ENCODE results near the gene CHD2.
"Not testable (repeated sequence)": the region's sequence is repeated elsewhere in the genome, so short reads cannot be mapped to it uniquely, and the experiment has no call there.

The CHD2 gene

DNA sequence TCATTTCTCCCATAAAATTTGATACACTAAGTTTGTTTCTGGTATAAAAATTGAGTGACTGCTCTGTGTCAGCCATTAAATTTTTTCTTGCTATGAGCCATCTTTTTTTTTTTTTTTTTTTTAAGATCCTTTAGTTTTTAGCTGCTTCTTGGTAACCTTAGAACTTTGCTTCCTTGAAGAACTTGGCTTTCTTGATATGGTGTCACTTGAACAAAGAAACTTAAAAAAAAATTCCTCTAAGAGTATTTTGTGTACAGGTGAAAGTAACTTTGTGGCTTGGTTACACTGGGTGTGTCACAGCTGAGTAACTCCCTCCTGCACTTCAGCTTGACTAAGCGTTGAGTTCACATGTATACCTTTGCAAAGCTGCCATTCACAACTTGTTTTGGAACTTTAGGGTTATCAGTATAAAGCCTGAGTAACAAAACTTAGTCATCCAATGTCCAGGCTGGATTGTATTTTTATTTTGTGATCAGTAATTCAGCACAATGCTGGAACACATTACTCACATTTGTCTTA is 6.5 kb downstream of the CHD2 start:
- Mint-ChIP-seq H3K27me3 (no peaks in the 10 kb centered on the region), H3K4me1 (peaks cover 78% of the 10 kb centered on the region), H3K36me3 (ENCODE audit: low read depth) (peaks cover 62% of the 10 kb centered on the region), H3K27ac (peak overlapping the region; percentile 99), H3K9me3 (no peaks in the 10 kb centered on the region), H3K4me3 (peak overlapping the region; percentile 90)
- DNase-seq (no peak), ATAC-seq (peak; percentile 76)

DNA sequence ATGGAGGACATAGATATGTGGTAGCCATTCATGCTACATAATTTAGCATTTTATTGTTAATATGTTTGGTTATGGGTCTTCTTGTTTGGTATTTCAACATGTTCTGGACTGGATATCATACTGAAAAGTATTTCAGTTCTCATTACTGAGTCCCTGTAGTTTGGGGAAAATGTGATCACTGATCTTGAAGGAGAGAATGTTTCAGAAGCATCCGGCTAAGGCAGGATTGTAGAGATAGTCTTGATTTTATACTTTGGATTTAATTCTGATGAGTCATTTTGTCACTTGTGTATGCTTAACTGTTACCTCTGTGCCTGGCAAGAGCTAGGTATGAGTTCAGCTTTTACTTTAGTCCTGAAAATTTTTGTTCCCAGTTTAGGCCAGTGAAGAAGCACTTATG is 7.1 kb downstream of the CHD2 start:
- H3K4me3 Mint-ChIP-seq, result peak overlapping the region; percentile 90
- peak overlapping the region; percentile 99 for H3K27ac Mint-ChIP-seq
- H3K27me3 Mint-ChIP-seq, result no peaks in the 10 kb centered on the region
- DNase-seq, result no peak
- no peak for ATAC-seq
- peaks cover 84% of the 10 kb centered on the region for H3K4me1 Mint-ChIP-seq
- no peaks in the 10 kb centered on the region for H3K9me3 Mint-ChIP-seq
- H3K36me3 Mint-ChIP-seq (ENCODE audit: low read depth), result peaks cover 63% of the 10 kb centered on the region

DNA sequence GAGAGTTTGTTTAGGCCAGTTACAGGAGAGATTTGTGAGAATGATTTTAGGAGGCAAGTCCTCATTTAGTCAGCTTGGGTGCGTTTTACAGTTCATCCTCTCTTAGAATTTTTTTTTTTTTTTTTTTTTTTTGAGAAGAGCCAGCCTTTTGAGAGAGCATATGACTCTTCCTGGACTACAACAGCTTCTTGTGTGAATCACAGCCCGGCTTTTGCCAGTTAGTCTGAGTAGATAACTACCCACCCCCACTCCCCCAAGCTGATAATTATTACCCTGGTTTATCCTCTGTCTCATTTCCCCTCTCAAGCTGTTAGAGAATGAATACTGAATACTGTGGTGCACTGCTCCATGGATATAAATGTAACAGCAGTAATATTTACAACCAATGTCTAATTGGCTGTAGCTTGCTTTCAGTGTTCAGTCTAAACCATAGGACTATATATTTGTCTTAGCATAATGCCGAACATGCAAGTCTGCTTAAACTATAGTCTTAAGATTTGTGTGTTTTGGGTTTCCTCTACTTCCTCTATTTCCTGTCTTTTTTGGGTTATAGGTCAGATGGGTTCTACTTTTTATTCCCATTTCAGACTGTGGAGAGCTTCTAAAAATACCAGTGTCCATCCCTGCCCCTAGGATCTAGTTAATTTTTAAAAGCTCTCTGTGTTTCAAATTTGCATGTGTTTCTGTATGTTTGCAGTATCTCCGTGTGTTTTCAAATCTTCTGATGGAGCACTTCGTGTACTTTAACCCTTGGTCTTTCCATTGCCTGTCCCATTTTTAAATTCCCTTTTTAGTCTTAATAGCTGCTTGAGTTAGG is 8.0 kb downstream of the CHD2 start:
- peak overlapping the region; percentile 99 for H3K27ac Mint-ChIP-seq
- peaks cover 61% of the 10 kb centered on the region for H3K36me3 Mint-ChIP-seq (ENCODE audit: low read depth)
- H3K4me3 Mint-ChIP-seq, result peak overlapping the region; percentile 90
- DNase-seq (no peak), ATAC-seq (no peak)
- H3K4me1 Mint-ChIP-seq, result peaks cover 85% of the 10 kb centered on the region
- no peaks in the 10 kb centered on the region for H3K27me3 Mint-ChIP-seq
- no peaks in the 10 kb centered on the region for H3K9me3 Mint-ChIP-seq

DNA sequence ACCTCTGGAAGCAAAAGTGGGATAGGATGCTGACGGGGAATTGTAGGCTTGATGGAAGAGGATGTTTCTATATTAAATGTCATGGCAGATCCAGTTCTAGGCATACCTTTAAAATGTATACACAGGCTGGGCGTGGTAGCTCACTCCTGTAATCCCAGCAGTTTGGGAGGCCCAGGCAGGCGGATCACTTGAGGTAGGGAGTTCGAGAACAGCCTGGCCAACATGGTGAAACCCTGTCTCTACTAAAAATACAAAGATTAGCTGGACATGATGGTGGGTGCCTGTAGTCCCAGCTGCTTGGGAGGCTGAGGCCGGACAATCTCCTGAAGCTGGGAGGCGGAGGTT is 8.6 kb downstream of the CHD2 start:
- ATAC-seq (no peak), DNase-seq (no peak)
- Mint-ChIP-seq H3K27me3 (no peaks in the 10 kb centered on the region), H3K4me3 (peak overlapping the region; percentile 90), H3K27ac (peak overlapping the region; percentile 99), H3K36me3 (ENCODE audit: low read depth) (peaks cover 59% of the 10 kb centered on the region), H3K9me3 (no peaks in the 10 kb centered on the region), H3K4me1 (peaks cover 89% of the 10 kb centered on the region)

- no peak for ATAC-seq
- Mint-ChIP-seq H3K36me3 (ENCODE audit: low read depth) (peaks cover 56% of the 10 kb centered on the region), H3K4me1 (peaks cover 93% of the 10 kb centered on the region), H3K9me3 (no peaks in the 10 kb centered on the region), H3K4me3 (peak overlapping the region; percentile 28), H3K27ac (peak overlapping the region; percentile 80), H3K27me3 (no peaks in the 10 kb centered on the region)
- DNase-seq, result no peak
Observed at GRCh38 chr15:92909136-92909781, 9.1 kb downstream of the CHD2 start.

GRCh38 chr15:92910451-92910850 is 10.3 kb downstream of the CHD2 start:
- Mint-ChIP-seq H3K27ac (peak overlapping the region; percentile 80), H3K27me3 (no peaks in the 10 kb centered on the region), H3K4me1 (peaks cover 96% of the 10 kb centered on the region), H3K36me3 (ENCODE audit: low read depth) (peaks cover 52% of the 10 kb centered on the region), H3K4me3 (peak overlapping the region; percentile 25), H3K9me3 (no peaks in the 10 kb centered on the region)
- ATAC-seq, result no peak
- no peak for DNase-seq

DNA sequence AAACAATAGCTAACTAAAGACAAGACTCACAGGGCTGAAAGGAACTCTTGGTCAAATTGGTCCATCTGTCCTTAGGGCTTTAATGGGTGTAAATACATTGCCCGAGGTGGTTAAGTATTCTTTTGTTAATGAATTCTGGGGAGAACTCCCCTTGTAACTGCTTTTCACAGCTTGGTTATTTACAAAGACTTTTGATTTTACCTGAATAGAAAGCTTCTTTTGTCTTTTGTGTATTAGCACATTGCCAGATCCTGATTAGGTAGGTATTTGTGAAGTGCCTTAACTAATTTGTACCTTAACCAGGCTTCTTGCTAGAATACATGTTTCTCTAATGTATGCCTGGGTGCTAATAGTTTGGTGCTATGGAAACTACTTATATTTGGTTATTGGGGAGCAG is 14.0 kb downstream of the CHD2 start:
- no peak for ATAC-seq
- Mint-ChIP-seq H3K27me3 (no peaks in the 10 kb centered on the region), H3K9me3 (no peaks in the 10 kb centered on the region), H3K36me3 (ENCODE audit: low read depth) (peaks cover 54% of the 10 kb centered on the region), H3K4me1 (peaks cover 87% of the 10 kb centered on the region), H3K4me3 (peak overlapping the region; percentile 85), H3K27ac (peak overlapping the region; percentile 99)
- no peak for DNase-seq

GRCh38 chr15:92914768-92915221 is 14.7 kb downstream of the CHD2 start:
- Mint-ChIP-seq H3K9me3 (no peaks in the 10 kb centered on the region), H3K27ac (peak overlapping the region; percentile 99), H3K4me3 (peak overlapping the region; percentile 85), H3K4me1 (peaks cover 87% of the 10 kb centered on the region), H3K36me3 (ENCODE audit: low read depth) (peaks cover 51% of the 10 kb centered on the region), H3K27me3 (no peaks in the 10 kb centered on the region)
- DNase-seq, result no peak
- peak; percentile 71 for ATAC-seq

GRCh38 chr15:92915766-92916435 is 15.8 kb downstream of the CHD2 start:
- no peaks in the 10 kb centered on the region for H3K9me3 Mint-ChIP-seq
- DNase-seq, result no peak
- peak overlapping the region; percentile 99 for H3K27ac Mint-ChIP-seq
- H3K36me3 Mint-ChIP-seq (ENCODE audit: low read depth), result peaks cover 44% of the 10 kb centered on the region
- H3K4me1 Mint-ChIP-seq, result peaks cover 88% of the 10 kb centered on the region
- no peaks in the 10 kb centered on the region for H3K27me3 Mint-ChIP-seq
- ATAC-seq, result no peak
- peak overlapping the region; percentile 73 for H3K4me3 Mint-ChIP-seq

DNA sequence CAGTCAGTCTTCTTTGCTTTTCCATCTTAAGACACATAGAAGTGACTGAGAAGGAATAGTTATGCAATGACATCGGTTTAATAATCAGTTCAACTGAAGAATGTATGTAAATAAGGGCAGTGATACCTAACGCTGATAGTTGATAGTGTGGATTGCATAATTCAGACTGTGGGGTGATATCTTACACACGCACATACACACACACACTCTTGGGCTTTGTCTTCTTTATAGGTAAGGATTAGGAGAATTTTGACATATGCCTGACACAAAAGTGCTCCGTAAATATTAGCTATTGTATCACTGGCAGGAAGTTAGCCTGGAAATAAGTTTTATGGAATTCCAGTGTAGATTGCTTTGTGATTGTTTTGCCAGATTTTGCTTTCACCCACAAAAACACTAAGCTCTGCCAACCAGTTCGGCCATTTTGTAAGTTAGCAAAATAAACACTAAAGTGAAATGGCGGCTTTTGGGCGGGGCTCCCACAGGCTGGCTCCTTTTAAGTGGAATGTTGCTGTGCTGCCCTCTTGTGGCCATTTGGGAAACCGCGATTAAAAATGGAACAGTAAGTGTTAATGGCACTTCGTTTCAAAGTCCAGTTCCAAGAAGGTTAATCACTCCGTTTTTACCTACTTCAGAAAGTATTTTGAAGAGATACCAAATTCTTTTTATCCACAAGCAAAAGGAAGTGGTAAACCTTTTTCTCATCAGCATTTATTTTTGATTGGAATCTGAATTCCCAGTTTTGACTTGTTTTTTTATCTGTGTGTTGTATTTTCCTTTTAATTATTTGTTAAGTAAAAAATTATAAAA is 17.7 kb downstream of the CHD2 start:
- DNase-seq (peak; percentile 94), ATAC-seq (no peak)
- peaks cover 90% of the 10 kb centered on the region for H3K4me1 Mint-ChIP-seq
- peaks cover 37% of the 10 kb centered on the region for H3K36me3 Mint-ChIP-seq (ENCODE audit: low read depth)
- peak overlapping the region; percentile 99 for H3K27ac Mint-ChIP-seq
- no peaks in the 10 kb centered on the region for H3K9me3 Mint-ChIP-seq
- H3K4me3 Mint-ChIP-seq, result peak overlapping the region; percentile 13
- no peaks in the 10 kb centered on the region for H3K27me3 Mint-ChIP-seq

DNA sequence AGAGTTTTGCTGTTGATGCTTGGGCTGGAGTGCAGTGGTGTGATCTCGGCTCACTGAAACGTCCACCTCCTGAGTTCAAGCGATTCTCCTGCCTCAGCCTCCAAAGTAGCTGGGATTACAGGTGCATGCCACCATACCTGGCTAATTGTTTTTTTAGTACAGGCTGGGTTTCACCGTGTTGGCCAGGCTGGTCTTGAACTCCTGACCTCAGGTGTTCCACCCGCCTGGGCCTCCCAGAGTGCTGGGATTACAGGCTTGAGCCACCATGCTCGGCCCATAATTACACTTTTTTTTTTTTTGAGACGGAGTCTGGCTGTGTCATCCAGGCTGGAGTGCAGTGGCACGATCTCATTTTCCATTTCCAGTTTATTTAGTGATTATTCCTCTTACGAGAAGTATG is 18.8 kb downstream of the CHD2 start:
- not testable (repeated sequence) for H3K27ac Mint-ChIP-seq, DNase-seq, H3K9me3 Mint-ChIP-seq, H3K27me3 Mint-ChIP-seq, H3K4me3 Mint-ChIP-seq, ATAC-seq
- Mint-ChIP-seq H3K4me1 (peaks cover 88% of the 10 kb centered on the region), H3K36me3 (ENCODE audit: low read depth) (peaks cover 42% of the 10 kb centered on the region)

DNA sequence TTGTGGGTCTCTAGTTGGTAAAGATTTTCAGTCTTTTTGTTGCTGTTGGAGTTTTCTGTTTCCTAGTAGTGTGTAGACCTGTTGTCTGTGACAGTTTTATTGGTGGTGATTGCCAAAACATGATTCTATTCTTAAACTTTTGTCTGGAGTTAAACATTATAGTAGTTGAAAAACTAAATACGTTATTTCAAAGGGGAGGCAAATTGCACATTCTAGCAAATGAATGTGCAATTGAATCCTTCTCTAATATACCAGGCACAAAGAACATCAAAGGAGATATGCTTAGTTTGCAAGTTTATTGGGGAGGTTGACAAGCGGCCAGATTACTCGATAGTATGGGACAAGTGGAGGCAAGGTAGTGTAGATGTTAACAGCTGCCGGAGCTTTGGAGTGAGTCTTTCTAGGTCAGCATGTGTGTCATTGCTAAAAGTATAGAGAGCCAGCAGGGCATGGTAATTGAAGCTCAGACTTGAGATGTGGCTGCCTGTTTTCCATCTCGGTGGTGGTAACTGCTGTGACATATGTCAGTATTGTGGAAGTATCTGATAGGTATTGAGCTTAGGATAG is 20.6 kb downstream of the CHD2 start:
- no peak for DNase-seq
- H3K4me1 Mint-ChIP-seq, result peaks cover 79% of the 10 kb centered on the region
- H3K36me3 Mint-ChIP-seq (ENCODE audit: low read depth), result peaks cover 54% of the 10 kb centered on the region
- H3K27me3 Mint-ChIP-seq, result no peaks in the 10 kb centered on the region
- H3K4me3 Mint-ChIP-seq, result no peak overlapping the region
- H3K9me3 Mint-ChIP-seq, result no peaks in the 10 kb centered on the region
- H3K27ac Mint-ChIP-seq, result peak overlapping the region; percentile 85
- ATAC-seq, result no peak

DNA sequence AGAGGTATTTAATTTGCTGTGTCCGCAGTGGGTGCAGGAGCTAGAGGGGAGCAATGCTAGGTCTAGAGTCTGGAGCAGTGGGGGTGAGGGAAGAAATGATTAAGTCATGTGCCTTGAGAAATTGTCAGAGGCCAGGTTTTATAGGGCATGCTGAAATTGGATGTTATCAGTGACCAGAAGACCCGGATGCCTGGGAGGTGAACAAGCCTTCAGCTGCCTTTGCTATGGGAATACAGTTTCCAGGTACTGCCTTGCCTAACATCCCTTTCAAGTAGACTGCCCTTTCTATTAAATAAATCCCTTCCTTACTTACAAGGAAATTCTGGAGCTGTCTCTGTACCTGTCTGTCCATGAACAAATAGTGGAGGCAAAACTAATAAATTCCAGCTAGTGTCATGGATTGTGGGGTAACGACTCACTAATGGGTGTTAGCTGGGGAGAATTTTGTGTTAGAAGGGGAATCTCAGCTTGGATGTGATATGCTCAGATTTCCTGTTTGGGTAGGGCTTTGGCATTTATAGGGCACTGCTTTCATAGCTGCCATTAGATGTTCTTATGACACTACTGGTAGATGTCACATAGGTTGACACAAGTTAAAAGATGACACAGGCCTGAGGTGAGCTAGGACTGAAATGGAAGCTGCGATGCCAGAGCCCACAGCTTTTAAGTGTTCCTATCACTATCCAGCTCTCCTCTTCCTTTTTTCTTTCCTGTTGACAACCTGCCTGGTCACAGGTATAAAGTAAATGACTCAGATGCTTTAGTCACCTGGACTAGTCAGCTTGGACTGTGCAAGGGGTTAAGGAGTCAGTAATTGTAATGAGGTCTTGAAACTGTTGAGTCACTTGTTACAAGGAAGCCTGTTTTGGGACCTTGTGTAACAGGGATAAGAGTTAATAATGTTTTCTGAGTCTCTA is 21.3 kb downstream of the CHD2 start:
- peak overlapping the region; percentile 85 for H3K27ac Mint-ChIP-seq
- peaks cover 54% of the 10 kb centered on the region for H3K36me3 Mint-ChIP-seq (ENCODE audit: low read depth)
- DNase-seq (no peak), ATAC-seq (peak; percentile 88)
- peaks cover 78% of the 10 kb centered on the region for H3K4me1 Mint-ChIP-seq
- H3K27me3 Mint-ChIP-seq, result no peaks in the 10 kb centered on the region
- peak overlapping the region; percentile 32 for H3K4me3 Mint-ChIP-seq
- H3K9me3 Mint-ChIP-seq, result no peaks in the 10 kb centered on the region

All from activated naive CD8-positive, alpha-beta T cell treated with anti-CD3 and anti-CD28 coated beads, Interleukin-2, amount 50 U/mL, for 24 hours (primary cell).